Measurements from ENCODE around the gene FBXO45. TPM values are rescaled to one million over a fixed set of nuclear protein-coding genes. Genes with fewer than 3 reads are reported as not detected.
A peak's percentile ranks its signal among the peaks of the same experiment; 100 is the strongest.
"Not testable (repeated sequence)": the region's sequence is repeated elsewhere in the genome, so short reads cannot be mapped to it uniquely, and the experiment has no call there.

Gene FBXO45
- total RNA-seq = 5.8 TPM

GRCh38 chr3:196568246-196569002 is at the start of gene FBXO45, which contains the start of gene WDR53:
FBXO45 (plus strand) TSS chr3:196568660; CDS start chr3:196568985, 325 bp downstream.
WDR53 (minus strand) TSS chr3:196568554; CDS start chr3:196561475, 7,079 bp downstream.
- peak; percentile 96 for DNase-seq (ENCODE audit: low spot score)

GRCh38 chr3:196518966-196519717 is 49.3 kb upstream of the FBXO45 start:
- no peak for DNase-seq (ENCODE audit: low spot score)

- DNase-seq (ENCODE audit: low spot score) = no peak
Measured at GRCh38 chr3:196519718-196520082, 48.8 kb upstream of the FBXO45 start.

GRCh38 chr3:196521291-196521690 is 47.2 kb upstream of the FBXO45 start:
- not testable (repeated sequence) for DNase-seq (ENCODE audit: low spot score)

- DNase-seq (ENCODE audit: low spot score) = no peak
Measured at GRCh38 chr3:196523841-196524240, 44.6 kb upstream of the FBXO45 start.

- no peak for DNase-seq (ENCODE audit: low spot score)
Measured at GRCh38 chr3:196524527-196524926, 43.9 kb upstream of the FBXO45 start.

- DNase-seq (ENCODE audit: low spot score) = no peak
Measured at GRCh38 chr3:196525141-196525540, 43.3 kb upstream of the FBXO45 start.

- DNase-seq (ENCODE audit: low spot score) = peak; percentile 68
Measured at GRCh38 chr3:196528639-196529233, 39.7 kb upstream of the FBXO45 start.

- no peak for DNase-seq (ENCODE audit: low spot score)
Measured at GRCh38 chr3:196531418-196531817, 37.0 kb upstream of the FBXO45 start.

- DNase-seq (ENCODE audit: low spot score) = no peak
Measured at GRCh38 chr3:196533260-196533681, 35.2 kb upstream of the FBXO45 start.

- peak; percentile 59 for DNase-seq (ENCODE audit: low spot score)
Measured at GRCh38 chr3:196537319-196537984, 31.0 kb upstream of the FBXO45 start.

- no peak for DNase-seq (ENCODE audit: low spot score)
Measured at GRCh38 chr3:196541684-196542445, 26.6 kb upstream of the FBXO45 start.

GRCh38 chr3:196544491-196544992 is 23.9 kb upstream of the FBXO45 start:
- no peak for DNase-seq (ENCODE audit: low spot score)

GRCh38 chr3:196546537-196546936 is 21.9 kb upstream of the FBXO45 start:
- no peak for DNase-seq (ENCODE audit: low spot score)

- DNase-seq (ENCODE audit: low spot score) = no peak
Measured at GRCh38 chr3:196547067-196547466, 21.4 kb upstream of the FBXO45 start.

GRCh38 chr3:196549312-196549711 is 19.1 kb upstream of the FBXO45 start:
- DNase-seq (ENCODE audit: low spot score) = not testable (repeated sequence)

- not testable (repeated sequence) for DNase-seq (ENCODE audit: low spot score)
Measured at GRCh38 chr3:196550172-196550571, 18.3 kb upstream of the FBXO45 start.

- no peak for DNase-seq (ENCODE audit: low spot score)
Measured at GRCh38 chr3:196552253-196552652, 16.2 kb upstream of the FBXO45 start.

GRCh38 chr3:196553551-196553950 is 14.9 kb upstream of the FBXO45 start:
- no peak for DNase-seq (ENCODE audit: low spot score)

- DNase-seq (ENCODE audit: low spot score) = no peak
Measured at GRCh38 chr3:196554205-196554604, 14.3 kb upstream of the FBXO45 start.

GRCh38 chr3:196555295-196555694 is 13.2 kb upstream of the FBXO45 start:
- DNase-seq (ENCODE audit: low spot score) = no peak

Measured in ureter (tissue), 1 donor.